ENCODE data around the gene THRB. TPM values are rescaled to one million over a fixed set of nuclear protein-coding genes. Genes with fewer than 3 reads are reported as not detected.

Gene THRB
- total RNA-seq, 1 experiment from 2014 or later: 5.8 TPM

- DNase-seq (ENCODE audit: low spot score): no peak
- Mint-ChIP-seq H3K9me3 (no peaks in the 10 kb centered on the region), H3K27me3 (ENCODE audit: low read depth) (no peaks in the 10 kb centered on the region), H3K27ac (no peak overlapping the region), H3K4me1 (peaks cover 15% of the 10 kb centered on the region), H3K4me3 (no peak overlapping the region), H3K36me3 (no peaks in the 10 kb centered on the region; the same call in 1 of the 2 replicates)
- no peak for ATAC-seq
- CTCF ChIA-PET: no interaction called here
- POLR2A ChIA-PET: no interaction called here
- TF ChIP-seq JAZF1 (CRISPR knock-in tag; IDR thresholded peaks at IDR 0.05) (no peak), IRF1 (CRISPR knock-in tag; IDR thresholded peaks at IDR 0.05) (no peak), MAX (CRISPR knock-in tag; IDR thresholded peaks at IDR 0.05) (no peak), ZNF671 (CRISPR knock-in tag; IDR thresholded peaks at IDR 0.05) (no peak), ZBTB21 (CRISPR knock-in tag; IDR thresholded peaks at IDR 0.05; ENCODE audit: borderline replicate concordance) (no peak), CREM (CRISPR knock-in tag; IDR thresholded peaks at IDR 0.05) (no peak), ZNF219 (CRISPR knock-in tag; IDR thresholded peaks at IDR 0.05; ENCODE audit: borderline replicate concordance) (no peak), ZSCAN18 (CRISPR knock-in tag; IDR thresholded peaks at IDR 0.05) (no peak), KAT7 (CRISPR knock-in tag; IDR thresholded peaks at IDR 0.05; ENCODE audit: borderline replicate concordance) (no peak), TEAD1 (CRISPR knock-in tag; IDR thresholded peaks at IDR 0.05) (no peak), MLX (CRISPR knock-in tag; IDR thresholded peaks at IDR 0.05) (no peak), PREB (CRISPR knock-in tag; IDR thresholded peaks at IDR 0.05; ENCODE audit: borderline replicate concordance) (no peak), NFYB (CRISPR knock-in tag; conservative IDR thresholded peaks at IDR 0.05; ENCODE audit: low read depth) (no peak), FOXK1 (CRISPR knock-in tag; IDR thresholded peaks at IDR 0.05) (no peak), HMGXB4 (CRISPR knock-in tag; IDR thresholded peaks at IDR 0.05) (no peak), MYBL2 (CRISPR knock-in tag; IDR thresholded peaks at IDR 0.05) (no peak), ZNF317 (CRISPR knock-in tag; IDR thresholded peaks at IDR 0.05; ENCODE audit: borderline replicate concordance, low read depth) (no peak), GRHL2 (CRISPR knock-in tag; IDR thresholded peaks at IDR 0.05; ENCODE audit: insufficient replicate concordance, severe bottlenecking) (no peak), AR (CRISPR knock-in tag; IDR thresholded peaks at IDR 0.05) (no peak), ZMAT4 (CRISPR knock-in tag; IDR thresholded peaks at IDR 0.05) (no peak)
These were observed 397.9 kb downstream of the THRB start for GRCh38 chr3:24096695-24097290.
